PC-3 (cell line): ENCODE results near the gene CDCP1. TPM values are rescaled to one million over a fixed set of nuclear protein-coding genes. Genes with fewer than 3 reads are reported as not detected.
A peak's percentile ranks its signal among the peaks of the same experiment; 100 is the strongest.

Experiments
- ATAC-seq: fragments of 200-7000 bp; cut with Tn5 transposase; 2 replicates; pipeline ENCODE4 v1.9.1; 2020; ENCODE audit warnings: mild to moderate bottlenecking, moderate library complexity
- BruUV-seq: library from RNA; stranded (reverse); fragments of 400-500 nt; replicated peaks from 2 replicates; lab custom pipeline; 2021; lab: Mats Ljungman, UMichigan
- CTCF ChIA-PET: fragments of 300-600 bp; sonication (Branson Sonifier 250); formaldehyde crosslinking; loops from one replicate; lab custom pipeline; 2022; ENCODE audit warnings: antibody characterized with exemption; lab: Charles Lee
- POLR2A ChIA-PET: fragments of 300-600 bp; sonication (Branson Sonifier 250); formaldehyde crosslinking; loops from one replicate; lab custom pipeline; 2022; ENCODE audit warnings: antibody characterized with exemption; ENCODE audit not compliant: unreplicated experiment; lab: Charles Lee
- DNase-seq: peaks from one replicate; pipeline ENCODE4 v3.0.0-alpha.2; 2015
- H2AFZ ChIP-seq: fragments of 300-600 bp; sonication (generic); 2 replicates; pipeline ENCODE4 v1.6.0; 2016; ENCODE audit warnings: antibody characterized with exemption, low read length
- H3F3A ChIP-seq: fragments of 300-600 bp; sonication (generic); one replicate; pipeline ENCODE4 v1.6.0; 2017; ENCODE audit warnings: antibody characterized with exemption, low read length, control low read depth, mild to moderate bottlenecking; ENCODE audit not compliant: unreplicated experiment
- H3K27ac ChIP-seq: fragments of 300-600 bp; sonication (generic); 2 replicates; pipeline ENCODE4 v1.5.1; 2016; ENCODE audit warnings: mild to moderate bottlenecking, low read length
- H3K27me3 ChIP-seq: fragments of 300-600 bp; sonication (generic); 2 replicates; pipeline ENCODE4 v1.6.1; 2016; ENCODE audit warnings: low read length, mixed read lengths
- H3K36me3 ChIP-seq: fragments of 300-600 bp; sonication (generic); 2 replicates; pipeline ENCODE4 v1.6.1; 2016; ENCODE audit warnings: low read depth, mixed run types, low read length, mixed read lengths
- H3K4me1 ChIP-seq: fragments of 300-600 bp; sonication (generic); 2 replicates; pipeline ENCODE4 v1.5.1; 2016; ENCODE audit warnings: low read length; ENCODE audit not compliant: insufficient read depth
- H3K4me2 ChIP-seq: fragments of 300-600 bp; sonication (generic); 2 replicates; pipeline ENCODE4 v1.6.0; 2016; ENCODE audit warnings: low read length
- H3K4me3 ChIP-seq: fragments of 300-600 bp; sonication (generic); 2 replicates; pipeline ENCODE4 v1.5.1; 2016; ENCODE audit warnings: mild to moderate bottlenecking, low read length, mixed read lengths
- H3K79me2 ChIP-seq: fragments of 300-600 bp; sonication (generic); 2 replicates; pipeline ENCODE4 v1.6.1; 2017; ENCODE audit warnings: low read length, mixed read lengths
- H3K9ac ChIP-seq: fragments of 300-600 bp; sonication (generic); 2 replicates; pipeline ENCODE4 v1.6.0; 2016; ENCODE audit warnings: mild to moderate bottlenecking, low read length
- H3K9me2 ChIP-seq: fragments of 300-600 bp; sonication (generic); replicated peaks from 2 replicates; pipeline ENCODE4 v1.6.1; 2016; ENCODE audit warnings: mixed run types, low read length, mixed read lengths
- H3K9me3 ChIP-seq: fragments of 300-600 bp; sonication (generic); 2 replicates; pipeline ENCODE4 v1.6.1; 2016; ENCODE audit warnings: low read length, mixed read lengths
- H4K20me1 ChIP-seq: fragments of 300-600 bp; sonication (generic); 2 replicates; pipeline ENCODE4 v1.6.1; 2016; ENCODE audit warnings: low read length, mixed read lengths
- CTCF ChIP-seq: fragments of 300-600 bp; sonication (generic); conservative IDR thresholded peaks from 2 replicates; pipeline ENCODE4 v1.5.1; 2017; ENCODE audit warnings: antibody characterized with exemption, low read depth, mild to moderate bottlenecking, low read length
- EZH2 ChIP-seq: fragments of 300-600 bp; sonication (generic); IDR thresholded peaks from one replicate; pipeline ENCODE4 v1.6.1; 2017; ENCODE audit warnings: antibody characterized with exemption, mild to moderate bottlenecking, low read length; ENCODE audit not compliant: unreplicated experiment
- EZH2phosphoT487 ChIP-seq: fragments of 300-600 bp; sonication (generic); IDR thresholded peaks from 2 replicates; pipeline ENCODE4 v1.6.1; 2018; ENCODE audit warnings: mild to moderate bottlenecking, antibody characterized with exemption, low read length, borderline replicate concordance
- intact Hi-C: fragments of 100-400 bp; cut with micrococcal nuclease; formaldehyde crosslinking; loops from 2 replicates; pipeline ENCODE4 v1.9.0; 2023
- total RNA-seq: library from RNA; depleted of rRNA; stranded (reverse); fragments of >200 nt; gene quantifications from 2 replicates; pipeline ENCODE4 v1.2.3, GENCODE V29; 2014

Gene CDCP1
- total RNA-seq, 1 experiment from 2014 or later: 120 TPM

- CTCF ChIA-PET: interaction anchor here (0.5 to 0.7 kb wide), 2 partner anchors 35 to 83 kb away, joined by 3 read pairs; no protein-coding TSS in a partner anchor
Observed at GRCh38 chr3:45126730-45127129, 19.4 kb downstream of the CDCP1 start.

GRCh38 chr3:45125550-45126026 lies 20.6 kb downstream of the CDCP1 start:
- Histone ChIP-seq H3K9me2 (no peaks in the 10 kb centered on the region), H3K4me3 (no peak overlapping the region), H3K9me3 (no peaks in the 10 kb centered on the region), H2AFZ (no peak overlapping the region), H3K27ac (peak overlapping the region; percentile 100), H3K27me3 (no peaks in the 10 kb centered on the region), H3K36me3 (peaks cover 34% of the 10 kb centered on the region), H3K79me2 (peaks cover 84% of the 10 kb centered on the region), H3K4me2 (0 out of 2 replicates have a peak overlapping the region, but pooled peaks have one; percentile 83), H3F3A (peaks cover 50% of the 10 kb centered on the region), H4K20me1 (no peaks in the 10 kb centered on the region), H3K4me1 (peaks cover 85% of the 10 kb centered on the region), H3K9ac (0 out of 2 replicates have a peak overlapping the region, but pooled peaks have one; percentile 94)
- CTCF ChIA-PET: no interaction called here
- BruUV-seq: no TSS peak
- intact Hi-C loops: no loop called here
- TF ChIP-seq EZH2phosphoT487: no peak
- TF ChIP-seq EZH2: no peak
- TF ChIP-seq CTCF: no peak
- POLR2A ChIA-PET: no interaction called here
- DNase-seq (peak; percentile 48), ATAC-seq (no peak)

More at GRCh38 chr3:45126730-45127129, 19.4 kb downstream of the CDCP1 start:
- H3K27me3 ChIP-seq: no peaks in the 10 kb centered on the region
- POLR2A ChIA-PET: interaction anchor here (0.6 kb wide), 1 partner anchor 83 kb away, joined by 6 read pairs; no protein-coding TSS in a partner anchor
- intact Hi-C loops: no loop called here
- peak overlapping the region; percentile 100 for H3K27ac ChIP-seq
- ATAC-seq (no peak), DNase-seq (peak; percentile 78)
- H3K36me3 ChIP-seq: peaks cover 38% of the 10 kb centered on the region
- no peaks in the 10 kb centered on the region for H3K9me2 ChIP-seq
- H3K9me3 ChIP-seq: no peaks in the 10 kb centered on the region
- H4K20me1 ChIP-seq: no peaks in the 10 kb centered on the region
- no peak overlapping the region for H2AFZ ChIP-seq
- peak overlapping the region; percentile 11 for H3K9ac ChIP-seq
- peaks cover 84% of the 10 kb centered on the region for H3K79me2 ChIP-seq
- peaks cover 85% of the 10 kb centered on the region for H3K4me1 ChIP-seq
- no TSS peak for BruUV-seq
- TF ChIP-seq CTCF (no peak), EZH2 (no peak), EZH2phosphoT487 (no peak)
- no peak overlapping the region for H3K4me3 ChIP-seq
- peaks cover 39% of the 10 kb centered on the region for H3F3A ChIP-seq
- H3K4me2 ChIP-seq: peak overlapping the region; percentile 4; the same call in 1 of the 2 replicates

GRCh38 chr3:45124956-45125355 lies 21.2 kb downstream of the CDCP1 start:
- BruUV-seq: no TSS peak
- peak overlapping the region; percentile 94 for H3K9ac ChIP-seq
- no peaks in the 10 kb centered on the region for H3K9me2 ChIP-seq
- POLR2A ChIA-PET: interaction anchor here (0.6 kb wide), 1 partner anchor 14 kb away, joined by 3 read pairs; no protein-coding TSS in a partner anchor
- H3K79me2 ChIP-seq: peaks cover 81% of the 10 kb centered on the region
- 0 out of 2 replicates have a peak overlapping the region, but pooled peaks have one; percentile 0 for H3K4me3 ChIP-seq
- CTCF ChIA-PET: no interaction called here
- TF ChIP-seq CTCF (no peak), EZH2phosphoT487 (no peak), EZH2 (no peak)
- H3K27ac ChIP-seq: peak overlapping the region; percentile 100
- peaks cover 50% of the 10 kb centered on the region for H3F3A ChIP-seq
- DNase-seq (no peak), ATAC-seq (no peak)
- no peak overlapping the region for H2AFZ ChIP-seq
- H3K27me3 ChIP-seq: no peaks in the 10 kb centered on the region
- H4K20me1 ChIP-seq: no peaks in the 10 kb centered on the region
- peaks cover 86% of the 10 kb centered on the region for H3K4me1 ChIP-seq
- H3K36me3 ChIP-seq: peaks cover 31% of the 10 kb centered on the region
- H3K4me2 ChIP-seq: peak overlapping the region; percentile 83
- intact Hi-C loops: loop anchor here (1.0 kb wide), 2 partner anchors 8 to 42 kb away; no protein-coding TSS in a partner anchor
- no peaks in the 10 kb centered on the region for H3K9me3 ChIP-seq
